22Rv1 (cell line): ENCODE data around the gene MYOCOS.
"Not testable (repeated sequence)": the region's sequence is repeated elsewhere in the genome, so short reads cannot be mapped to it uniquely, and the experiment has no call there.

ENCODE experiments used
- H3K27ac ChIP-seq: fragments of 450-650 bp; 2 replicates; pipeline ENCODE4 v1.5.1; 2017
- ZFX ChIP-seq: fragments of 450-650 bp; IDR thresholded peaks from 2 replicates; pipeline ENCODE4 v1.6.1; 2017; ENCODE audit warnings: antibody characterized with exemption, borderline replicate concordance
- TF ChIP-seq, protein P1 (sequence below): fragments of 450-650 bp; IDR thresholded peaks from 2 replicates; pipeline ENCODE4 v1.5.1; 2017; ENCODE audit warnings: mild to moderate bottlenecking

Gene MYOCOS

GRCh38 chr1:171588230-171588629, 33.8 kb upstream of the MYOCOS start:
- H3K27ac ChIP-seq = no peak overlapping the region
- TF ChIP-seq, protein P1, sequence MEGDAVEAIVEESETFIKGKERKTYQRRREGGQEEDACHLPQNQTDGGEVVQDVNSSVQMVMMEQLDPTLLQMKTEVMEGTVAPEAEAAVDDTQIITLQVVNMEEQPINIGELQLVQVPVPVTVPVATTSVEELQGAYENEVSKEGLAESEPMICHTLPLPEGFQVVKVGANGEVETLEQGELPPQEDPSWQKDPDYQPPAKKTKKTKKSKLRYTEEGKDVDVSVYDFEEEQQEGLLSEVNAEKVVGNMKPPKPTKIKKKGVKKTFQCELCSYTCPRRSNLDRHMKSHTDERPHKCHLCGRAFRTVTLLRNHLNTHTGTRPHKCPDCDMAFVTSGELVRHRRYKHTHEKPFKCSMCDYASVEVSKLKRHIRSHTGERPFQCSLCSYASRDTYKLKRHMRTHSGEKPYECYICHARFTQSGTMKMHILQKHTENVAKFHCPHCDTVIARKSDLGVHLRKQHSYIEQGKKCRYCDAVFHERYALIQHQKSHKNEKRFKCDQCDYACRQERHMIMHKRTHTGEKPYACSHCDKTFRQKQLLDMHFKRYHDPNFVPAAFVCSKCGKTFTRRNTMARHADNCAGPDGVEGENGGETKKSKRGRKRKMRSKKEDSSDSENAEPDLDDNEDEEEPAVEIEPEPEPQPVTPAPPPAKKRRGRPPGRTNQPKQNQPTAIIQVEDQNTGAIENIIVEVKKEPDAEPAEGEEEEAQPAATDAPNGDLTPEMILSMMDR = no peak
- TF ChIP-seq ZFX = no peak

GRCh38 chr1:171590022-171590421, 32.0 kb upstream of the MYOCOS start:
- TF ChIP-seq, protein P1 = no peak
- TF ChIP-seq ZFX = no peak
- no peak overlapping the region for H3K27ac ChIP-seq

DNA sequence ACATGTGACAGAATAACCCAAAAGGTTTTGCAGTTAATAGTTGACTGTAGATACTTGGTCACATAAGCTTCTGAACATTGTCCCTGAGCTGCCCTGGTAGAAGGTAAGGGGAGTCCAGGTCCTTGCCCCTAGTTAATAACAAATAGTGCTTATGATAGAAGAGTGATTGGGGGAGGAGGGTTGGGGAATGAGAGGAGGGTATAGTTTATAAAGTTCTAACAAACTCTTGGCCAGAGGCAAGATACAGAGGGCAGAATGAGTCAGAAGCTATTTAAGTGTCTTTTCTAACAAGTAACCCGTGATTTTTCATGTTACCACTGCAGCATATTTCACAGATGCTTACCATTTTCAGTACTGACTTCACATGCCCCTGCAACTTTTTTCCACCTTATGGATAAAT, 26.7 kb upstream of the MYOCOS start:
- H3K27ac ChIP-seq = no peak overlapping the region
- no peak for TF ChIP-seq ZFX
- TF ChIP-seq, protein P1 = no peak

DNA sequence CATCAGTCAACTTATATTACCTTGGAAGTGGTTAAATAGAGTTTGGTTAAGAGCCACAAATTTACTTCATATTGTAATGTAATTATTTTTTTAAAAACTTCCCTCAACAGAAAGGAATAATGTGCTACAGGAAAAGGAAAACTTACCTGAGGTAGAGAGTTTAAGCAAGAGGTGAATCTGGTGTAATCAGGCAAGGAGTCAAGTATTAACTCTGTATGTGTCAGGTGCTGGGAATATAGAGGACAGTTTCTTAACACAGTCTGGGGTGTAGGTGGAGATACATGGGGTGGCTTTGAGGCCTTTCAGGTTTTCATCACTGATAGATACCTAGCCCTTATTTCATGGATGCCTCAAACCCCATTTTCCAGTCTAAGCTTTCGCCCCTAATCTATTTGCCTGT, 25.9 kb upstream of the MYOCOS start:
- H3K27ac ChIP-seq = no peak overlapping the region
- TF ChIP-seq ZFX = no peak
- TF ChIP-seq, protein P1 = no peak

GRCh38 chr1:171596705-171597104, 25.3 kb upstream of the MYOCOS start:
- H3K27ac ChIP-seq = no peak overlapping the region

GRCh38 chr1:171597203-171597602, 24.8 kb upstream of the MYOCOS start:
- TF ChIP-seq, protein P1 = no peak
- TF ChIP-seq ZFX = no peak
- H3K27ac ChIP-seq = no peak overlapping the region

More at GRCh38 chr1:171596705-171597104, 25.3 kb upstream of the MYOCOS start:
- TF ChIP-seq ZFX = no peak
- TF ChIP-seq, protein P1 = no peak

DNA sequence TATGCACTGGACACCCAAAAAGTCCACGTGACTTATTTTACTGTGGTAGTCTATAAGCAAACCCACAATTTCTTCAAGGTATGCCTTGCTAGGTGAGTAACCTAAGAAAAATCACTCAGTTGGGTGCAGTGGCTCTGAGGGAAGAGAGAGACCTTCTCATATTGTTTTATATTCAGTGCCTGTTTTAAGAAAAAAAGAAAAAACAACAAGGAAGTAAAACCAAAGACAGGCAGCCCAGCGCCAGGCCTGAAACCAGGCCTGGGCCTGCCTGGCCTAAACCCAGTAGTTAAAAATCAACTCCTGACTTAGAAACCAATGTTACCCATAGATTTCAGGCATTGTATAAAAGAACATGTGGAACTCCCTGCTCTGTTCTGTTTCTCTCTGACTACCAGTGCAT, 21.7 kb upstream of the MYOCOS start:
- not testable (repeated sequence) for H3K27ac ChIP-seq

GRCh38 chr1:171600862-171601261, 21.2 kb upstream of the MYOCOS start:
- no peak overlapping the region for H3K27ac ChIP-seq
- TF ChIP-seq ZFX = no peak
- TF ChIP-seq, protein P1 = no peak

DNA sequence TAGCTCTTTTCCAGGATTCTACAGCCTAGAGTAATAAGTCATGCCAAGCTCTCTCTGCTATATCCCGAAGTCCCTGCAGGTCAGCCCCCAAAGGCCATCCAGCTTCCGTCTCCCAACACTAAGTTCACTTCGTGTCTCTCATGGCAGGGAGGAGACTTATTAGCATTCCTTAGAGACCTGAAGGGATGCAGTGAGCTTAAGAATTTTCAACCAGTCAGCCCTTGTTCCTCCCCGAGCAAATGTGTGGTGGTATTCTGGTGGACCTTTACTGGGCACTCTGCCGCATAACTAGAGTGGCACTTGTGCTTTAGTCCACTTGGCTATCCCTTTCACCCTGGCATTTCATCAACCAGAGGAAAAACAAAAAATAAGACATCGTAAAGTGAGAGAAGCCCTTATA, 19.0 kb upstream of the MYOCOS start:
- not testable (repeated sequence) for H3K27ac ChIP-seq
